ENCODE measurements around the gene ACRV1. TPM values are rescaled to one million over a fixed set of nuclear protein-coding genes. Genes with fewer than 3 reads are reported as not detected.

The ACRV1 gene
- polyA plus RNA-seq, 1 donor (not counting 4 experiments of a cell fraction or from before 2014, with no cell fraction given): not detected

GRCh38 chr11:125626288-125626950 is 54.2 kb downstream of the ACRV1 start:
- peaks cover 8% of the 10 kb centered on the region for H3K79me2 ChIP-seq (ENCODE audit: control insufficient read depth, insufficient read depth, low read length)
- peaks cover 27% of the 10 kb centered on the region for H3K4me1 ChIP-seq (ENCODE audit: control insufficient read depth, extremely low read depth, insufficient read depth, low read length)
- no peaks in the 10 kb centered on the region for H4K20me1 ChIP-seq (ENCODE audit: control insufficient read depth, extremely low read depth, insufficient read depth, low read length)
- peak overlapping the region; percentile 75 for H2AFZ ChIP-seq (ENCODE audit: control insufficient read depth, low read length)
- H3K9me1 ChIP-seq (ENCODE audit: control insufficient read depth, extremely low read depth, insufficient read depth, low read length): no peaks in the 10 kb centered on the region
- H3K36me3 ChIP-seq (ENCODE audit: control insufficient read depth in 2 of 2, extremely low read depth in 1 of 2, insufficient read depth in 2 of 2, low read length in 2 of 2): peaks cover 3 to 8% of the 10 kb centered on the region in 2 experiments
- H3K9me3 ChIP-seq (ENCODE audit: control insufficient read depth, low read depth, low read length): no peaks in the 10 kb centered on the region
- H3K27me3 ChIP-seq (ENCODE audit: control insufficient read depth, extremely low read depth, insufficient read depth, low read length): no peaks in the 10 kb centered on the region
- peak overlapping the region; percentile 75 for H3K27ac ChIP-seq (ENCODE audit: control insufficient read depth, insufficient read depth, low read length)
- H3K9ac ChIP-seq (ENCODE audit: control insufficient read depth, extremely low read depth, insufficient read depth, low read length): peak overlapping the region; percentile 77
- TF ChIP-seq EZH2 (IDR thresholded peaks at IDR 0.05; ENCODE audit: low read length): no peak
- TF ChIP-seq CTCF (optimal IDR thresholded peaks at IDR 0.05 in 1 of 3, IDR thresholded peaks at IDR 0.05 in 1 of 3, conservative IDR thresholded peaks at IDR 0.05 in 1 of 3; ENCODE audit: extremely low read depth in 1 of 3, insufficient read depth in 2 of 3, low read length in 3 of 3): peak; percentile 16 to 47 (median 44)
- peak overlapping the region; percentile 64 to 77 (median 69) for H3K4me3 ChIP-seq (ENCODE audit: control insufficient read depth in 2 of 3, extremely low read depth in 1 of 3, insufficient read depth in 2 of 3, low read depth in 1 of 3, low read length in 3 of 3)
- FAIRE-seq (peak; percentile 9), DNase-seq (ENCODE audit: low read depth, low spot score) (peak; percentile 60)
- H3K4me2 ChIP-seq (ENCODE audit: control insufficient read depth, extremely low read depth, insufficient read depth, low read depth, low read length): peak overlapping the region; percentile 94
- dilution Hi-C loops (cut with MboI; ENCODE audit: extremely low pct_ligation_motif_present, low sequenced_read_pairs): no loop called here

- Histone ChIP-seq H3K9me1 (ENCODE audit: control insufficient read depth, extremely low read depth, insufficient read depth, low read length) (no peaks in the 10 kb centered on the region), H3K9me3 (ENCODE audit: control insufficient read depth, low read depth, low read length) (no peaks in the 10 kb centered on the region), H3K4me2 (ENCODE audit: control insufficient read depth, extremely low read depth, insufficient read depth, low read depth, low read length) (peak overlapping the region; percentile 94), H3K4me1 (ENCODE audit: control insufficient read depth, extremely low read depth, insufficient read depth, low read length) (peaks cover 28% of the 10 kb centered on the region), H3K9ac (ENCODE audit: control insufficient read depth, extremely low read depth, insufficient read depth, low read length) (peak overlapping the region; percentile 77), H2AFZ (ENCODE audit: control insufficient read depth, low read length) (peak overlapping the region; percentile 93), H3K27me3 (ENCODE audit: control insufficient read depth, extremely low read depth, insufficient read depth, low read length) (no peaks in the 10 kb centered on the region), H3K36me3 (ENCODE audit: control insufficient read depth in 2 of 2, extremely low read depth in 1 of 2, insufficient read depth in 2 of 2, low read length in 2 of 2) (peaks cover 5 to 13% of the 10 kb centered on the region in 2 experiments), H4K20me1 (ENCODE audit: control insufficient read depth, extremely low read depth, insufficient read depth, low read length) (no peaks in the 10 kb centered on the region), H3K4me3 (ENCODE audit: control insufficient read depth in 2 of 3, extremely low read depth in 1 of 3, insufficient read depth in 2 of 3, low read depth in 1 of 3, low read length in 3 of 3) (peak overlapping the region; percentile 64 to 77 (median 69)), H3K79me2 (ENCODE audit: control insufficient read depth, insufficient read depth, low read length) (peaks cover 8% of the 10 kb centered on the region), H3K27ac (ENCODE audit: control insufficient read depth, insufficient read depth, low read length) (peak overlapping the region; percentile 75)
- FAIRE-seq: no peak
- DNase-seq (ENCODE audit: low read depth, low spot score): peak; percentile 68
- TF ChIP-seq EZH2 (IDR thresholded peaks at IDR 0.05; ENCODE audit: low read length) (no peak), CTCF (optimal IDR thresholded peaks at IDR 0.05 in 1 of 3, IDR thresholded peaks at IDR 0.05 in 1 of 3, conservative IDR thresholded peaks at IDR 0.05 in 1 of 3; ENCODE audit: extremely low read depth in 1 of 3, insufficient read depth in 2 of 3, low read length in 3 of 3) (no peak)
- dilution Hi-C loops (cut with MboI; ENCODE audit: extremely low pct_ligation_motif_present, low sequenced_read_pairs): no loop called here
These were observed 54.9 kb downstream of the ACRV1 start for GRCh38 chr11:125625630-125626287.

All from keratinocyte (primary cell).